ENCODE results near the gene PSMD13.

PSMD13 gene

DNA sequence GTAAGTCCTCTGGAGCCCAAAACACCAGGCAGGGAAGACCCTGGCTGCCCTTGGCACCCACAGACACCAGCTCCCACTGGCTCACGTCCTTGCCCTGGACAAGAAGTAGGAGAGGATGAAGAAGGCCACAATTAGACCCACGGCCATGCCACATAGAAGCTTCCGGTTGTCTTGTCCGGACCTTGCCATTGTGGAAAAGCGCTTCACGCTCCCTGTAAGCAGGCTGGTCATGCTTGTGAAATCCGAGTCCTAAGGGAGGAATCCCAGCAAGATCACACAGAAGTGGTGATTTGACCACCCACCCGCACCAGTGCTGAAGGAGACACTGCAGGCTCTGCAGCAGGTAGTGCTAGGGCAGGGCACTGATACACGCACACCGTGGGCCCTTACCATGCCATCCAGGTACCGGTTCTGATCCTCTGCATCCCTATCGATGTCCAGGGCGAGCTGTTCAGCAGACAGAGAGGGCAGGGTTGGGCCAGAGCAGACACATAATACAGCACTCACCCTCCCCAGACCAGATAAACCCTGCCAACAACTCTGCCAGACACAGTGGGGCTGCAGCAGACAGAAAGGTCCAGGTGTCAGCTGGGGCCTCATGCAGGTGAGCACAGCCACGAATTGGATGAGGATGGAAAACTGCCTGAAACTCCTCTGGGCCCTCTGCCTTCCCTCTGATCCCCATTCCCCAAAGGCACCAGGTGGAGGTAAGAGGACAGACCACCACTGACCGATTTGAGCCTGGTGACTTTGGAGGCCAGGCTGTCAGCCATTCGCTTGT, 31.4 kb upstream of the PSMD13 start:
- no peak for DNase-seq

DNA sequence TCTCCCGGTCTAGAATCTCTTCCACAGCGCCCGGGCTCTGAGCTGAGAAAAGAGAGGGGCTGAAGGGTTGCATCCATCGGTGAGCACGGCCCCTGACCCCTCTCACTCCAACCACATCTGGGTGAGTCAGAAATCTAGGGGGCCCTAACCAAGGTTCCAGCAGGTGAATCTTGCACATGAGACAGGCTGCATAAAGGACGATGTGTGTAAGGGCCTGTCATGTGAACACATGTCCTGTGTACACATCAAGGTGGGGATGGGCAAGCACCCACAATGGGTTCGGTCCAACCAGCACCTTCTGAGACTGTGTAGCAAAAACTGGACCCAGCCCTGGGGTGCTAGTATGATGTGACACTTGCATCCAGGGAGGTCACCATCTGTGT, 30.8 kb upstream of the PSMD13 start:
- no peak for DNase-seq

DNA sequence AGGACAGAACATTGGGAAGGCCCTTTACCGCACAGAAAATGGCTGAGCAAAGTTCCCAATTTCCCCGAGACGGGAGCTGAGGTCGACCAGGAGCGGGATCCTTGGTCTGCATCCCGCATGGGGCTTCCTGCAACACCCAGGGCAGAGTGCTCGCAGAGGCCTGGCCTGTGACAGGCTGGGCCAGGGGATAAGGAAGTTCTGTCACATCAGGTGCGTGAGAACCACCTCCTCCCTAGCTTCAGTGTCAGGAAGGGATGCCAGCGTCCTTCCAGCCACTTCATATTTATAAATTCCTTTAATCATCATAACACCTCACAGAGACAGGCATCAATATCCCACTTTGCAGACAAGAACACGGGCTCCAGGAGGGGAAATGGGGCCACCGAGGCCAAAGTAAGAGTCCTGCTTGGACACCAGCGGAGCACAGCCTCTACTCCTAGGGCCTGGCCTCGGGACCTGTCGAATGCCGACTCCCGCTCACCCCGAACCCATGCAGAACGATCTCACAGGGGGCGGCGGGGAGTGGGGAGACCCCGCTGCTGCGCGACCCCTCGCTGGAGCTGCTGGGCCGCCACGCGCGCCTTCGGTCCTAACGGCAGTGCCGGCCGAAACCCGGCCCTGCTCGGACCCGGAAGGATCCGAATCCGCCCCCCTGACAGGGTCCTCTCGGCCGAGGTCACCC, 30.1 kb upstream of the PSMD13 start:
- DNase-seq = no peak

DNA sequence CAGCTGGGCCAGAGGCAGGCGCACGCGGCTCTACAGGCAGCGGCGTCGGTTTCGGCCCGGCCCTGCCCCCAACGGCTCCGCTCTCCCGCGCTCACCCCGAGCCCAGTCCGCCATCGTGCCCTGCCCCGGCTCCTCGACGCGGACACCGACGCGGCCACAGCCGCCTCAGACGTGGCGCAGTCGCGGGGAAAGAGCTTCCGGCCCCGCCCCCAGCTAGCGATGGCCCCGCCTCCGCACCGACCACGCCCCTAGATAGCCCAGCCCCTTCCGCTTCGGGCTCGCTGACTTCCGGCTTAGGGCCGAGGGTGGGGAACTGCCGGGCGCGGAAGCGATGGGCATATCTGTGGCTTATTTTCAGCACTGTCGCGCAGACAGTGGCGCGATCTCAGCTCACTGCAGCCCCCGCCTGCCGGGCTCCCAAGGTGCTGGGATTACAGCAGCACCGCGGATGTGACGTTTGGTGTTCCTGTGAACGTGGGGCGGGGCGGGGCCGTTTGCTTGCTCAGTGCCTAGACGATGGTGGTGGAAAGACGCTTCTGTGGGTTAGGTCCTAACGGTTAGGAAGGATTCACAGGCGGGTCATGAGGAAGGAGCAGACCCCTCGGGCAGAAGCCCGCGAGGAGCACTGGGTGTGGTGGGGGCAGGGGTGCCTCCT, 29.4 kb upstream of the PSMD13 start, which contains the start of the genes BET1L and RIC8A:
TSS of gene BET1L (minus strand) at position 192 of the 655 bp plus-strand sequence. CDS start at position 114, 78 bp downstream.
TSS of gene RIC8A (plus strand) at position 501 of the 655 bp plus-strand sequence. CDS start 1,147 bp downstream, outside the sequence.
- peak; percentile 92 for DNase-seq

DNA sequence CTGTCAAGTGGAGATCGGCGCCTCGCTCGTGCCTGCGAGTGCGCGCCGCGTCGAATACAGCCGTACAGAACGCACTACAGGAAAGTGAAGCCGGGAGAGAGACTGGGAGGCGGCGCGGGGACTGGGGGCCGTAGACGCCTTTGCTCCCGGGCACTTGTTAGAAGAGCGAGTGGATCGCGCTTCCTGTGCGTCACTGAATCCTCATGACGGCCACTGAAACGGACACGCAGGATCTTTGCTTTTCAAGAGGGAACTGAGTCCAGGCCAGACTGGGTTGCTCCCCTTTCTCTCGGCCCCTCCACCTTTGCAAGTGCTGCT, 29.0 kb upstream of the PSMD13 start:
- peak; percentile 58 for DNase-seq

DNA sequence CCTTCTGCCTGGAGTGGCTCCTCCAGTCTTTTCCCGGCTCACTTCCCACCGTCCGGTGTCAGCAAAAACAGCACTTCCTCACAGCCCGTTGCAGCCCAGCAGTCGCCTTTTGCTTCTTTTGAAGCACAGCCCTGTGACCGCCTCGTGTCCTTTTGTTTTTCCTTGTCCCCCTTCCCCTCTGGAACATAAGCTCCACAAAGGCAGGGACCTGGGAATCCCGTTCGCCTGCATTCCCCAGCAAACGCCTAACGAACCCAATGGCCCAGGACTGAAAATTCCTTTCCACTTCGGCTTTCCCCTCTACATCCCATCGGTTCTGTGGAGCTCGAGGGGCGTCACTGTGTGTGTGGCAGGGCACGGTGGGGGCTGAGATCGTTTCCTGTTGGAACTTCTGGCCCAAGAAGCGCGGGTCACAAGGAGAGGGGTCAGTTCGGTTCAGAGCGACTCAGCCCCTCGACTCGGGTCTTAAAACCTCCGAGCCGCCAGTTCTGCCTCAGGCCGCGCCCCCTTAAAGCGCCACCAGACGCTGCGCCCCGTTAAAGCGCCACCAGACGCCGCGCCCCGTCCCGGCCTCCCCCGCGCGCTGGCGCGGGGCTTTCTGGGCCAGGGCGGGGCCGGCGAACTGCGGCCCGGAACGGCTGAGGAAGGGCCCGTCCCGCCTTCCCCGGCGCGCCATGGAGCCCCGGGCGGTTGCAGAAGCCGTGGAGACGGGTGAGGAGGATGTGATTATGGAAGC, 28.4 kb upstream of the PSMD13 start:
- peak; percentile 53 for DNase-seq

DNA sequence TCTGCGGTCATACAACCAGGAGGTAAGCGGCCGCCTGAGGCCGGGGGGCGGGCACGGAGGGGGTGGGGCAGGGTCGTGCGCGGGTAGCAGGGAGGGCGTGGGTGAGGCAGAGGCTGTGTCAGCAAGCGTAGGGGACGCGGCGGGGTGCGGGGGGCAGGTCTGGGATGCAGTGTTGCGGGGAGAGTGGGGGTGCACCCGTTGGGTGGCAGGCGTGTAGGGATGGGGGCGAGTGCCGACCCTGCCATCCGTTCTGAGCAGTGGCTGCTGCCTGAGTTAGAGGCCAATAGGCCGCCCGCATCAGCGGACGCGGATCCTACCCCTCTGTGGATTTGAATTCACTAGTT, 27.9 kb upstream of the PSMD13 start:
- DNase-seq = no peak

DNA sequence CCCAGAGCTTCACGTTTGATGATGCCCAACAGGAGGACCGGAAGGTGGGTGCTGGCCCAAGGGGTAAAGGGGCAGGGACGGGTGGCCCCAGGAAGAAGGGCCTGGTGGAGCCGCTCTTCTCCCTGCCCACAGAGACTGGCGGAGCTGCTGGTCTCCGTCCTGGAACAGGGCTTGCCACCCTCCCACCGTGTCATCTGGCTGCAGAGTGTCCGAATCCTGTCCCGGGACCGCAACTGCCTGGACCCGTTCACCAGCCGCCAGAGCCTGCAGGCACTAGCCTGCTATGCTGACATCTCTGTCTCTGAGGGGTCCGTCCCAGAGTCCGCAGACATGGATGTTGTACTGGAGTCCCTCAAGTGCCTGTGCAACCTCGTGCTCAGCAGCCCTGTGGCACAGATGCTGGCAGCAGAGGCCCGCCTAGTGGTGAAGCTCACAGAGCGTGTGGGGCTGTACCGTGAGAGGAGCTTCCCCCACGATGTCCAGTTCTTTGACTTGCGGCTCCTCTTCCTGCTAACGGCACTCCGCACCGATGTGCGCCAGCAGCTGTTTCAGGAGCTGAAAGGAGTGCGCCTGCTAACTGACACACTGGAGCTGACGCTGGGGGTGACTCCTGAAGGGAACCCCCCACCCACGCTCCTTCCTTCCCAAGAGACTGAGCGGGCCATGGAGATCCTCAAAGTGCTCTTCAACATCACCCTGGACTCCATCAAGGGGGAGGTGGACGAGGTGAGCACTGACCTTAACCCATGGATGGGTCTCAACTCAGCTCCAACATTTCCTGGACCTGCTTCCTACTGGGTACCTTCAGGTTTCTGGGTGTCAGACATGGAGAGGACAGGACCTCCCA, 27.3 kb upstream of the PSMD13 start:
- DNase-seq = no peak

DNA sequence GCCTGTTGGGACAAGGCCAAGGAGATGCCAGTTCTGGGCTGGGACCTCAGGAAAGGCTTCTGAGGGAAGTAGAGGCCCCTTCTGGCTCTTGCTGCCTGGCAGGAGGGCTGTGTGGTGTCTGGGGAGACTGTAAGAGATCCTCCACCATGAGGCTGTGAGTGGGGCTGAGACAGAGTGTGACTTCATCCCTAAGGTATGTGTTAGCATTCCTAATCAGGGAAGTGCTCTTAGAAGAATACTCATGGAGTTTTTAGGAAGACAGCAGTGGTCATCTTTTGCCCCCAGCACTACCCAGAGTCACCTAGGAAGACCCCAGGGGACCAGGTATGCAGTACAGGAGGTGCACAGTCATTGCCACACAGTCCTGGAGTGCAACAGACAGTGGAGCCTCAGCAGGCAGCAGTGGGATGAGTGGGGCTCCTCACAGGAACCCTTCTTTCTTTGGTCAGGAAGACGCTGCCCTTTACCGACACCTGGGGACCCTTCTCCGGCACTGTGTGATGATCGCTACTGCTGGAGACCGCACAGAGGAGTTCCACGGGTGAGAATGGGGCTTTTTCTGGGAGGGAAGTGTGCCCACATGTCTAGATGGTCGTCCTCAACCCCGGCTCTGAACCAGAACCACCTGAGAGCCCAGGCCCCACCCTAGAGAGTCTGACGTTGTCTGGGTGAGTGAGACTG, 26.5 kb upstream of the PSMD13 start:
- no peak for DNase-seq

DNA sequence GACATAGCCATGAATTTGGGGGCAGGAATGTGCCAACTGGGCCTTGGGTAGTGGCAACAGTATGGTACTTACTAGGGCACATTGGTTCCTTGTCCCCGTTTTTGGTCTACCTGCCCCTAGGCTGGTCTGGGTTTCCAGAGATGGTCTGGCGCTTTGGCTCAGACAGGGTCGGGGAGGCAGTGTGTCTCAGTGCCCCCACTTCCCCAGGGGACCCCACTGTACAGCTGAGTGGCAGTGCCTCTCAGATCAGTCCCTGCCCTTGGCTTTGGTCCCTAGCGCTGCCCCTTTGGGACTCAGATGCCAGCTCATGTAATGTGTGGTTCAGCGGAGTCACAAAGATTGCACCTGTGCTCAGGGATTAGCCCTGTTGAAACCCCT, 26.0 kb upstream of the PSMD13 start:
- no peak for DNase-seq

DNA sequence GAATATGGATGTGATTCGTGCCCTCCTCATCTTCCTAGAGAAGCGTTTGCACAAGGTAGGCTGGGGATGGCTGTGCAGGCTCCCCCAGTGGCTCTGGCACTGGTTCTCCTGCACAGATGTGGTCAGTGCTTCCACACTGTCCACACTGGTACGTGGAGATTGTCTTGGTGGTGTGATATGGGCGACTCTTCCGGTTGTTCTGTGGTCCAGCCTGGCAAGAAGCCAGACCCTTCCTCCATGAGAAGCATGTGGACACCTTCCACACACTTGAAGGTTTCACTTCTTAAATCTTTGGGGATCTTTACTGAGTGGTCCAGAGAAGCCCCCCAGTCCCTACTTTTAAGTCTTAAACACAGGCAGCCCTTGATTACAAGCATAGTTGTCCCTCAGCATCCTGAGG, 25.5 kb upstream of the PSMD13 start:
- no peak for DNase-seq

DNA sequence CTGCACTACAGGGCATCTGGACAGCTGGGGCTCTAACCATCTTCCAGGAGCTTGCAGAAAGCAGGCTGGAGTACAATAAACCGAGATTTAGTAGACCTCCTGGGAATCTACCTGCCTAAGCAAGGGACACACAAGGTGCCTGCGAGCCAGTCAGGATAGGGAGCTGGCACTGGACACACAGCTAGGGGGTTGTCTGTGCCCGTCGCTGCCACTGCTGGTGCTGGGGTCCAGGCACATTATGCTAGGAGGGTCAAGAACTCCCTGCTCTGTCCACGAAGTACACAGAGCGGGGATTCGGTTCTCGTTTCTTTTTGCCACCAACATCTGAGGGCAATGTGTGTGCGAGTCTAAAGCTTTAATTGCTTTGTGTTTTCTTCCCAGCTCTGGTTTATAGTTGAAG, 25.0 kb upstream of the PSMD13 start:
- no peak for DNase-seq

DNA sequence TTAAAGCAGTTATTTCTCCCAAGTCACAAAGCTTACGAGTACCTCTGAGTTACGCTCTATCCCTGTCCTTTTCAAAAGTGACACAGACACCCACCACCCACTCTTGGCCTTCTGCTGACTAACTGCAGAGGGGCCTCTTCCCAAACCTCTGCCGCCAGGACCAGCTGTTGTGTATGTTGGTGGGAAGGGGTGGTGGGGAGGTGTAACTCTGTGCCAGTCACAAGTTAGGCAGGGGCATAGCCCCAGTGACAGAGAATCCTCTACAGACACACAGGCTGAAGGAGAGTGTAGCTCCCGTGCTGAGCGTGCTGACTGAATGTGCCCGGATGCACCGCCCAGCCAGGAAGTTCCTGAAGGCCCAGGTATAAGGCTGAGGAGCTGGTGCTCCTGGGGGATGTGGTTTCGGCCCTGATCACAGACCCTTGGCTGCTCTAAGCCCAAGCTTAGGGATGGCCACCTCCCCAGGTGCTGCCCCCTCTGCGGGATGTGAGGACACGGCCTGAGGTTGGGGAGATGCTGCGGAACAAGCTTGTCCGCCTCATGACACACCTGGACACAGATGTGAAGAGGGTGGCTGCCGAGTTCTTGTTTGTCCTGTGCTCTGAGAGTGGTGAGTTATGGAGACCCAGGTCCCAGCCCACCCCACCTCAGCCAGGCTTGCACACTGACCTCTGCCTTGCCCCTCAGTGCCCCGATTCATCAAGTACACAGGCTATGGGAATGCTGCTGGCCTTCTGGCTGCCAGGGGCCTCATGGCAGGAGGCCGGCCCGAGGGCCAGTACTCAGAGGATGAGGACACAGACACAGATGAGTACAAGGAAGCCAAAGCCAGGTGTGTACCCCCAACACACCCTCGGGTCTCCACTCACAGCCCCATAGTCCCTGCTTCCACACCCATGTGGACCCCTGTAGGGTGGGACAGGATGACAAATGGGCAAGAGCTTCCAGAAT, 24.4 kb upstream of the PSMD13 start:
- no peak for DNase-seq

DNA sequence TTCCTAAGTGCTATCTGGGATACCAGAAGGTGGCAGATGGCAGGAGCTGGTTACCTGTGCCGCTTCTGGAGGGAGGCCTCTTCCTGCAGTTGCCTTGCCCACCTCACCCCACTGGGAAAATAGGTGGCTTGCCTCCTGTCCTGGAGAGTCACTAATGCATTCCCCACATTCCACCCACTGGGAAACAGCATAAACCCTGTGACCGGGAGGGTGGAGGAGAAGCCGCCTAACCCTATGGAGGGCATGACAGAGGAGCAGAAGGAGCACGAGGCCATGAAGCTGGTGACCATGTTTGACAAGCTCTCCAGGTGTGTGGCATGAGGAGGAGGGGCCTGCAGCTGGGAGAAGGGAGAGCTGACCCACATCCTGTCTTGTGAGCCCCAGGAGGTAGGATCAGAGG, 23.7 kb upstream of the PSMD13 start:
- DNase-seq = no peak

DNA sequence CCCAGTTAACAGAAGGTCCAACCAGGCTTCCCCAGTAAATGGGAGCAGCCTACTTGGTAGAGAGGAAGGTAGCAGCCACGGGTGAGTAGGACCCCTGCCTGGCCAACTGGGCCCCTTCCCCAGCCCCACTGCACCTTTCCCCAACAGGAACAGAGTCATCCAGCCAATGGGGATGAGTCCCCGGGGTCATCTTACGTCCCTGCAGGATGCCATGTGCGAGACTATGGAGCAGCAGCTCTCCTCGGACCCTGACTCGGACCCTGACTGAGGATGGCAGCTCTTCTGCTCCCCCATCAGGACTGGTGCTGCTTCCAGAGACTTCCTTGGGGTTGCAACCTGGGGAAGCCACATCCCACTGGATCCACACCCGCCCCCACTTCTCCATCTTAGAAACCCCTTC, 22.7 kb upstream of the PSMD13 start:
- DNase-seq = no peak

DNA sequence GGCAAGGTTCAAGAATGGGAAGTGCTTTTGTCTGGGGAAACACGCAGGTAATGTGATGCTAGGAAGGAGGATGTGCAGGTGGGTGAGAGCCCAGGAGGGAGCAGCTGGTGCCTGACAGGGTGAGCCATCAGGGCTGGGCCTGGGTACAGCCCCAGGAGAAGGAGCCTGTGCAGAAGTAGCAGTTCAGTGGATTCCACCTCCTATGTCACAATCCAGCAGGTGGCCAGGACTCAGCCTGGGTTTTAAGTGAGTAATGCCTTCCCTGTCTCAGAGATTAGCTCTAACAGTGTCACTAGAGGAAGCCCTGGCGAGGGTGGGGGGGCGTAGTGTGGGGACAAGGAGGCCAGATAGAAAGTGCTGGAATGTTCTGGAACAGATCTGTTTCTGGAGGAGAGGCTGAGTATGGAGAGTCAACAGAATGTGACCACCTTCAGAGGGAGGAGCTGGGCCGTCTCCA, 21.2 kb upstream of the PSMD13 start:
- no peak for DNase-seq

DNA sequence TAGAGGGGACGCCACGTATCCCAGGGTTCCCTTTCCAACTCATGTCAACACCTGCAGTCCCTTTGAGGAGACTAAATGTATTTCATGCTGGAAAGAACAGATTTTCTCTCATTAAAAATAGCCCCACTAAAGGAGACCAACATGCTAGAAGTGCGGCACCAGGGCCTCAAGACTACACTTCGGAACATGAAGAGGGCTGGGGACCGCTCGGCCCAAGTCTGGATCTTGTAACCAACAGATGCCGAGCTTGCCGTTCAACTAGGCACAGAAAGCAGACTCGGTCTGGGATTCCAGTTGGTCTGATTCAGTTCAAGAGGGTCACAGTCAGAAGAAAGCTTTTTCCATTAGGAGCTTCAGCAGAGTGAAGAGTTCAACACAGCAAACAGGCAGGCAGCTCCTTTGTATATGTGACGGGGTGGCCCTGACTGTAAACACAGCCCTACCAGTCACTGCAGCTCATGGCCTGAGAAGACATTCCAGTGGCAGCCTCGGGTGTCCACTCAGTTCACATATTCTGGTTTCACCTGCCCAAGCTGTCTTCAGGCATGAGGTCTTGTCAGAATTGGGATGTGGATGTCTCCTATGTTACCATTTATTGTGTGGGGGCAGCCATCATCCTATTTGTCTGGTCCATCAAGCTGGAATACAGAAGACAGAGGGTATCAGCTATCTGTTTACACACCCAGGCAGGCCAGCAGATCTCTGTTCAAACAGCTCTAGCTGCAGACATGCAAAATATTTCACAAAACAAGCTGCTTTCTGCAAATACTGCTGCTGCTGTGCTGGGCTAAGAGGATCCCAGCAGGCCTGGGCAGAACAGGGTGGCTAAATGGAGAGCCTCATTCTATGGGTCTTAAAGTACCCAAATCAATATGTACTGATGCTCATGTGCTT, 20.4 kb upstream of the PSMD13 start:
- DNase-seq = no peak

DNA sequence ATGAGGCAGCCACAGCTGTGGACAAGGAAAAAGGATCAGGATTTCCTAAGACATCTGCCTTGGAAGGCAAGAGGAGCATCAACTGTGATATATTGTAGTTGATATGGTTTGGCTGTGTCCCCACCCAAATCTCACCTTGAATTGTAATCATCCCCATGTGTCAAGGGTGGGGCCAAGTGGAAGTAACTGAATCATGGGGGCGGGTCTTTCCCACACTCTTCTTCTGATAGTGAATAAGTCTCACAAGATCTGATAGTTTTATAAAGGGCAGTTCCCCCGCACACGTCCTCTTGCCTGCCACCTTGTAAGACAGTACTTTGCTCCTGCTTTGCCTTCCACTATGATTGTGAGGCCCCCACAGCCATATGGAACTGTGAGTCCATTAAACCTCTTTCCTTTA, 19.1 kb upstream of the PSMD13 start:
- no peak for DNase-seq

DNA sequence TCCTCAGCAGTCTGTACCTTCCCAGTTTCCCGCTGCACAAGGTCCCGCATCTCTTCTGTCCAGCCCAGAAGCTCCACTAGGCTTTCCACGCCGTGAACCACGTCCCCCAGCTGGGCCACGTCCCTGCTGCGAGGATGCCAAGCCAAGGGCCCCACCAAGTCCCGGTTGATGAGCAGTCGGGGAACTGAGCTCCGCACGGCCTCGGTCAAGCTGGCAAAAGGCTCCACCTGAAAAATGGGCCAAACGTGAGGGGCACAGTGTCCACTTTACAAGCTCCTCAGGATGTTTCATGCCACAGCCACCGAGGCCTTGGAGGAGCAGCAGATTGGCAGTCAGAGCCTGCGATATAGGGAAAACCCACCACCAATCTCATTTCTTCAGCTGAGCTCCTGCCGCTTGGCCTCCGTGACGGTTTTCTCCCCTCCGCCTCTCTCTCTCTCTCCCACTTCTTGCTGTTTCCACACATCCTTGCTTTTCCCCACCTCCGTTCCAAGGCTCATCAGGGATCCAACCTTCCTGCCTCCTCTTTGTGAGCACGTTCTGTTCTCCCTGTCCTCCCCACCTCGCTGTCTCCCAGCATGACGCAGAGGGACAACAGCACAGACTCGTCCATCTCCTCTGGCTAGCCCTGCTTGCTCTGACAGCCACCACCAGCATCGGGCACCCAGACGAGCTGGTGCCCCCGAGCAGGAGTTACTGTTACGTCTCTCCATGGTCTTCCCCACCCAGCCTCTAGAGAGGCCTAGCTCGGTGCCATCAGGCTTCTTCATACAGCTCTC, 17.8 kb upstream of the PSMD13 start:
- DNase-seq = no peak

Data from NCI-H1105 (cell line).